A549 (cell line): ENCODE measurements around the gene SUV39H1. TPM values are rescaled to one million over a fixed set of nuclear protein-coding genes. Genes with fewer than 3 reads are reported as not detected.
"Not testable (repeated sequence)": the region's sequence is repeated elsewhere in the genome, so short reads cannot be mapped to it uniquely, and the experiment has no call there.

Experiments used
- ATAC-seq, 2 experiments: fragments of 200-7000 bp in 1 of 2; fragments of >200 bp in 1 of 2; cut with Nextera tagmentation in 1 of 2; cut with Tn5 transposase in 1 of 2; 3 replicates each; pipeline versions ENCODE4 v1.8.0 to v1.9.1; 2018 to 2020; ENCODE audit warnings: mild to moderate bottlenecking in 1 of 2, moderate library complexity in 1 of 2
- CTCF ChIA-PET: fragments of 300-600 bp; sonication (Branson Sonifier 250); formaldehyde crosslinking; extraction: SDS; loops from one replicate; lab custom pipeline; 2021; ENCODE audit warnings: antibody characterized with exemption, inconsistent platforms; lab: Yijun Ruan, JAX
- POLR2A ChIA-PET: fragments of 350-600 bp; formaldehyde crosslinking; extraction: SDS; loops from one replicate; lab custom pipeline; 2021; ENCODE audit warnings: antibody characterized with exemption, inconsistent platforms; lab: Yijun Ruan, JAX
- DNase-seq, 2 experiments: peaks; one replicate each; pipeline versions ENCODE4 v3.0.0 to v3.0.0-alpha.2; 2011 to 2016; ENCODE audit warnings: low read depth in 1 of 2, low spot score in 1 of 2
- FAIRE-seq: peaks from 2 replicates; lab custom pipeline; 2011; peaks lifted over from hg19 to GRCh38; lab: Jason Lieb, UNC
- H3K27ac ChIP-seq, 2 experiments: fragments of >200 bp; sonication (Bioruptor Twin); formaldehyde crosslinking; 3 replicates each; pipeline ENCODE4 v1.5.1; 2016 to 2017
- H3K4me1 ChIP-seq: fragments of >200 bp; sonication (Bioruptor Twin); formaldehyde crosslinking; 3 replicates; pipeline ENCODE4 v1.6.1; 2016
- H3K4me2 ChIP-seq: fragments of >200 bp; sonication (Bioruptor Twin); formaldehyde crosslinking; 3 replicates; pipeline ENCODE4 v1.6.1; 2016
- H3K4me3 ChIP-seq: fragments of >200 bp; sonication (Bioruptor Twin); formaldehyde crosslinking; 3 replicates; pipeline ENCODE4 v1.5.1; 2016
- H3K9me3 ChIP-seq: fragments of >200 bp; sonication (Bioruptor Twin); formaldehyde crosslinking; 3 replicates; pipeline ENCODE4 v1.6.1; 2016
- BHLHE40 ChIP-seq: IDR thresholded peaks from 2 replicates; pipeline ENCODE4 v1.6.1; 2012; ENCODE audit warnings: low read depth, low read length, inconsistent platforms
- CBX8 ChIP-seq: fragments of 200-600 bp; sonication (generic); IDR thresholded peaks from 2 replicates; pipeline ENCODE4 v1.6.1; 2016
- EHF ChIP-seq: fragments of 250-450 bp; sonication (Bioruptor Pico); IDR thresholded peaks from 2 replicates; pipeline ENCODE4 v1.5.0; 2020; ENCODE audit warnings: mild to moderate bottlenecking
- EP300 ChIP-seq, 2 experiments: fragments of >200 bp; sonication (Bioruptor Twin); formaldehyde crosslinking; IDR thresholded peaks; 2 replicates in 1 of 2; 3 replicates in 1 of 2; pipeline ENCODE4 v1.6.1; 2016 to 2017
- FOXS1 ChIP-seq: fragments of 250-450 bp; sonication (Bioruptor Pico); IDR thresholded peaks from 2 replicates; pipeline ENCODE4 v1.5.0; 2020; ENCODE audit warnings: mild to moderate bottlenecking, moderate library complexity
- NR3C1 ChIP-seq: fragments of >200 bp; sonication (Bioruptor Twin); formaldehyde crosslinking; IDR thresholded peaks from 3 replicates; pipeline ENCODE4 v1.6.1; 2017
- POLR2A ChIP-seq: IDR thresholded peaks from 2 replicates; pipeline ENCODE4 v1.6.1; 2012; ENCODE audit warnings: mild to moderate bottlenecking, low read length
- POLR2AphosphoS2 ChIP-seq: conservative IDR thresholded peaks from 2 replicates; pipeline ENCODE4 v1.6.1; 2012; ENCODE audit warnings: low read length, improper control_type of control experiment, inconsistent platforms
- RAD21 ChIP-seq, 2 experiments: fragments of >200 bp in 1 of 2; sonication (Bioruptor Twin) in 1 of 2; formaldehyde crosslinking in 1 of 2; IDR thresholded peaks in 1 of 2; conservative IDR thresholded peaks in 1 of 2; 2 replicates in 1 of 2; 3 replicates in 1 of 2; pipeline ENCODE4 v1.6.1; 2012 to 2018; ENCODE audit warnings: inconsistent platforms in 1 of 2
- RCOR1 ChIP-seq: fragments of 150-350 bp; IDR thresholded peaks from 2 replicates; pipeline ENCODE4 v1.6.1; 2014; ENCODE audit warnings: antibody characterized with exemption, low read length, low read depth
- RFX5 ChIP-seq: fragments of 450-650 bp; IDR thresholded peaks from 2 replicates; pipeline ENCODE4 v1.7.1; 2014; ENCODE audit warnings: antibody characterized with exemption, mild to moderate bottlenecking, moderate library complexity
- ZC3H11A ChIP-seq: fragments of 450-650 bp; IDR thresholded peaks from 2 replicates; pipeline ENCODE4 v1.6.1; 2014; ENCODE audit warnings: antibody characterized with exemption, mild to moderate bottlenecking
- ZFP36 ChIP-seq: fragments of 450-650 bp; IDR thresholded peaks from 2 replicates; pipeline ENCODE4 v1.6.1; 2014; ENCODE audit warnings: borderline replicate concordance; ENCODE audit not compliant: partially characterized antibody
- ZNF302 ChIP-seq: fragments of 250-450 bp; sonication (Bioruptor Pico); IDR thresholded peaks from 2 replicates; pipeline ENCODE4 v1.9.0; 2021; ENCODE audit warnings: inconsistent platforms, mild to moderate bottlenecking, moderate library complexity
- WGBS: methylation state at CpG from one replicate; pipeline ENCODE4 v1.1.6; 2017; ENCODE audit errors: missing lambda C conversion rate; 5-methylcytosine and 5-hydroxymethylcytosine counted together
- polyA plus RNA-seq, 4 experiments: library from polyadenylated mRNA; depleted of rRNA in 3 of 4; stranded (reverse); fragments of >200 nt; fragmentation: RNase III in 1 of 4; extraction: RNeasy Plus Mini Kit Qiagen cat#74134 plus additional on column Dnase treatment in 1 of 4; gene quantifications; 2 replicates in 3 of 4; 3 replicates in 1 of 4; pipeline ENCODE4 v1.2.3, GENCODE V29; 2011 to 2017
- TF ChIP-seq, protein P1 (sequence below): fragments of 450-650 bp; IDR thresholded peaks from 2 replicates; pipeline ENCODE4 v1.6.1; 2014; ENCODE audit warnings: antibody characterized with exemption
- TF ChIP-seq, protein P2 (sequence below): IDR thresholded peaks from 2 replicates; pipeline ENCODE4 v1.6.1; 2012; ENCODE audit warnings: low read depth, borderline replicate concordance
- TF ChIP-seq, protein P3 (sequence below): fragments of >200 bp; sonication (Bioruptor Twin); formaldehyde crosslinking; IDR thresholded peaks from 3 replicates; pipeline ENCODE4 v1.6.1; 2016

The SUV39H1 gene
- polyA plus RNA-seq, 2 of the 4 experiments (the other 2 are of a cell fraction), result 13.4 to 19.9 TPM

DNA sequence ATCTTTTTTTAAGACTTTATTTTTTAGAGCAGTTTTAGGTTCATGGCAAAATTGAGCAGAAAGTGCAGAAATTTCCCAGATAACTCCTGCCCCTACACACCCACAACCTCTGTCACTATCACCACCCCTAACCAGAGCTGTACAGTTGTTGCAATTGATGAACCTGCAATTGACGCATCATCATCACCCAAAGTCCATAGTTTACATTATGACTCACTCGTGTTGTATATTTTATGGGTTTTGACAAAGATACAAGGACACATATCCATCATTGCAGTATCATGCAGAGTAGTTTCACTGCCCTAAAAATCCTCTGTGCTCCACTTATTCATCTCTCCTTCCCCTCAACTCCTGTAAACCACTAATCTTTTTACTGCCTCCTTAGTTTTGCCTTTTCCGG is 47.4 kb upstream of the SUV39H1 start:
- DNase-seq (no peak), FAIRE-seq (no peak), ATAC-seq (no peak)
- WGBS, result 32% methylated on average over 3 of the region's 3 CpGs
- no peak overlapping the region for H3K4me3 ChIP-seq
- H3K9me3 ChIP-seq, result no peaks in the 10 kb centered on the region
- H3K27ac ChIP-seq, result no peak overlapping the region
- CTCF ChIA-PET, result interaction anchor here (0.7 to 2.6 kb wide), 8 partner anchors 18 to 297 kb away, joined by 3 to 11 read pairs (median 4); no protein-coding TSS in a partner anchor
- POLR2A ChIA-PET, result no interaction called here
- no peaks in the 10 kb centered on the region for H3K4me1 ChIP-seq
- no peak overlapping the region for H3K4me2 ChIP-seq
- TF ChIP-seq, protein P1, sequence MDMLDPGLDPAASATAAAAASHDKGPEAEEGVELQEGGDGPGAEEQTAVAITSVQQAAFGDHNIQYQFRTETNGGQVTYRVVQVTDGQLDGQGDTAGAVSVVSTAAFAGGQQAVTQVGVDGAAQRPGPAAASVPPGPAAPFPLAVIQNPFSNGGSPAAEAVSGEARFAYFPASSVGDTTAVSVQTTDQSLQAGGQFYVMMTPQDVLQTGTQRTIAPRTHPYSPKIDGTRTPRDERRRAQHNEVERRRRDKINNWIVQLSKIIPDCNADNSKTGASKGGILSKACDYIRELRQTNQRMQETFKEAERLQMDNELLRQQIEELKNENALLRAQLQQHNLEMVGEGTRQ, result no peak
- TF ChIP-seq NR3C1, result no peak
- TF ChIP-seq RFX5, result no peak
- no peak for TF ChIP-seq ZC3H11A
- no peak for TF ChIP-seq POLR2A
- no peak for TF ChIP-seq BHLHE40
- TF ChIP-seq, protein P2, sequence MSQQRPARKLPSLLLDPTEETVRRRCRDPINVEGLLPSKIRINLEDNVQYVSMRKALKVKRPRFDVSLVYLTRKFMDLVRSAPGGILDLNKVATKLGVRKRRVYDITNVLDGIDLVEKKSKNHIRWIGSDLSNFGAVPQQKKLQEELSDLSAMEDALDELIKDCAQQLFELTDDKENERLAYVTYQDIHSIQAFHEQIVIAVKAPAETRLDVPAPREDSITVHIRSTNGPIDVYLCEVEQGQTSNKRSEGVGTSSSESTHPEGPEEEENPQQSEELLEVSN, result no peak
- TF ChIP-seq, protein P3, sequence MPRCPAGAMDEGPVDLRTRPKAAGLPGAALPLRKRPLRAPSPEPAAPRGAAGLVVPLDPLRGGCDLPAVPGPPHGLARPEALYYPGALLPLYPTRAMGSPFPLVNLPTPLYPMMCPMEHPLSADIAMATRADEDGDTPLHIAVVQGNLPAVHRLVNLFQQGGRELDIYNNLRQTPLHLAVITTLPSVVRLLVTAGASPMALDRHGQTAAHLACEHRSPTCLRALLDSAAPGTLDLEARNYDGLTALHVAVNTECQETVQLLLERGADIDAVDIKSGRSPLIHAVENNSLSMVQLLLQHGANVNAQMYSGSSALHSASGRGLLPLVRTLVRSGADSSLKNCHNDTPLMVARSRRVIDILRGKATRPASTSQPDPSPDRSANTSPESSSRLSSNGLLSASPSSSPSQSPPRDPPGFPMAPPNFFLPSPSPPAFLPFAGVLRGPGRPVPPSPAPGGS, result no peak
- no peak for TF ChIP-seq ZFP36
- TF ChIP-seq CBX8, result no peak
- no peak for TF ChIP-seq EHF
- no peak for TF ChIP-seq POLR2AphosphoS2
- no peak for TF ChIP-seq RCOR1
- no peak for TF ChIP-seq ZNF302 (CRISPR knock-in tag)
- no peak for TF ChIP-seq FOXS1 (CRISPR knock-in tag)
- TF ChIP-seq EP300 (IDR thresholded peaks at IDR 0.05), result no peak
- TF ChIP-seq RAD21 (conservative IDR thresholded peaks at IDR 0.05 in 1 of 2, IDR thresholded peaks at IDR 0.05 in 1 of 2), result no peak
- TF ChIP-seq, all 56 proteins: peak for 0

DNA sequence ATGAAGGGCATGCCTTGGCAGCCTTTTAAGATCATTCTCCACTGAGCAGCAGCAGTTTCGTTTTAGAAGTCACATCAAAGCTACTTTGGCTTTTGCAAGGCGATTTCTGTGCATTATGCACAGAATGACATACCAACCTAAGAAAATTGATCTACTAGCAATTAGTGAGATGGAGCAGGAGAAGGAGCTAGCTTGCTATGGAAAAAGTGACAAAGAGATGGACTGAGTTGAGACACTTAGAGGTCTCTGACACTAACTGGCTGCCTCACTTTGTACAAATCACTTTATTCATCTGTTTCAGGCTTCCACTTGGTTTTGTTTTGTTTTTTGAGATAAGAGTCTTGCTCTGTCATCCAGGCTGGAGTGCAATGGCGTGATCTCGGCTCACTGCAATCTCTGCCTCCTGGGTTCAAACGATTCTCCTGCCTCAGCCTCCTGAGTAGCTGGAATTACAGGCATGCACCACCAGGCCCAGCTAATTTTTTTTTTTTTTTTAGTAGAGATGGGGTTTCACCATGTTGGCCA is 44.4 kb upstream of the SUV39H1 start:
- ATAC-seq, DNase-seq, H3K27ac ChIP-seq, FAIRE-seq, POLR2A ChIA-PET, H3K4me3 ChIP-seq, H3K9me3 ChIP-seq, H3K4me1 ChIP-seq, H3K4me2 ChIP-seq: not testable (repeated sequence)
- CTCF ChIA-PET, result interaction anchor here (0.5 kb wide), 1 partner anchor 169 kb away, joined by 3 read pairs; no protein-coding TSS in a partner anchor
- 53% methylated on average over 5 of the region's 5 CpGs for WGBS

DNA sequence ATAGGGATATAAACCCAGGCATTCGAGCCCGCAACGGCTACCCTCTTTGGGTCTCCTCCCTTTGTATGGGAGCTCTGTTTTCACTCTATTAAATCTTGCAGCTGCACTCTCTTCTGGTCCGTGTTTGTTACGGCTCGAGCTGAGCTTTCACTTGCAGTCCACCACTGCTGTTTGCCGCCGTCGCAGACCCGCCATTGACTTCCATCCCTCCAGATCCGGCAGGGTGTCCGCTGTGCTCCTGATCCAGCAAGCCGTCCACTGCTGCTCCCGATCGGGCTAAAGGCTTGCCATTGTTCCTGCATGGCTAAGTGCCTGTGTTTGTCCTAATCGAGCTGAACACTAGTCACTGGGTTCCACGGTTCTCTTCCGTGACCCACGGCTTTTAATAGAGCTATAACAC is 41.8 kb upstream of the SUV39H1 start:
- H3K4me2 ChIP-seq, DNase-seq: not testable (repeated sequence)
- CTCF ChIA-PET, result interaction anchor here (1.3 kb wide), 1 partner anchor 10 kb away, joined by 3 read pairs; no protein-coding TSS in a partner anchor

DNA sequence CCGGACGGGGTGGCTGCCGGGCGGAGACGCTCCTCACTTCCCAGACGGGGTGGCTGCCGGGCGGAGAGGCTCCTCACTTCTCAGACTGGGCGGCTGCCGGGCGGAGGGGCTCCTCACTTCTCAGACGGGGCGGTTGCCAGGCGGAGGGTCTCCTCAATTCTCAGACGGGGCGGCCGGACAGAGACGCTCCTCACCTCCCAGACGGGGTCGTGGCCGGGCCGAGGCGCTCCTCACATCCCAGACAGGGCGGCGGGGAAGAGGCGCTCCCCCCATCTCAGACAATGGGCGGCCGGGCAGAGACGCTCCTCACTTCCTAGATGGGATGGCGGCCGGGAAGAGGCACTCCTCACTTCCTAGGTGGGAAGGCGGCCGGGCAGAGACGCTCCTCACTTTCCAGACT is 36.8 kb upstream of the SUV39H1 start:
- H3K27ac ChIP-seq, H3K4me2 ChIP-seq, FAIRE-seq, H3K9me3 ChIP-seq, H3K4me1 ChIP-seq, H3K4me3 ChIP-seq, POLR2A ChIA-PET, DNase-seq, ATAC-seq, CTCF ChIA-PET: not testable (repeated sequence)
- WGBS, result 92% methylated on average over 7 of the region's 34 CpGs

More for the DNA sequence above, 41.8 kb upstream of the SUV39H1 start:
- H3K27ac ChIP-seq, H3K4me3 ChIP-seq, FAIRE-seq, POLR2A ChIA-PET, H3K4me1 ChIP-seq, H3K9me3 ChIP-seq, ATAC-seq: not testable (repeated sequence)
- 67% methylated on average over 17 of the region's 19 CpGs for WGBS
